Endothelial cell of umbilical vein (primary cell): ENCODE measurements around the gene HERC6. TPM values are rescaled to one million over a fixed set of nuclear protein-coding genes. Genes with fewer than 3 reads are reported as not detected.
"Not testable (repeated sequence)": the region's sequence is repeated elsewhere in the genome, so short reads cannot be mapped to it uniquely, and the experiment has no call there.

ENCODE experiments used
- BruUV-seq: library from RNA; stranded (reverse); fragments of 400-500 nt; replicated peaks from 2 replicates; lab custom pipeline; 2021; lab: Mats Ljungman, UMichigan
- CTCF ChIA-PET: fragments of 300-600, 350-600 bp; sonication (Branson Sonifier 250); formaldehyde crosslinking; loops from one replicate; lab custom pipeline; 2021; ENCODE audit warnings: antibody characterized with exemption, inconsistent platforms; lab: Charles Lee
- POLR2A ChIA-PET: fragments of 300-600, 350-600 bp; sonication (Branson Sonifier 250); formaldehyde crosslinking; loops from one replicate; lab custom pipeline; 2021; ENCODE audit warnings: antibody characterized with exemption, inconsistent platforms; lab: Charles Lee
- DNase-seq: peaks from one replicate; pipeline ENCODE4 v3.0.0-alpha.2; 2011; ENCODE audit warnings: low read depth, low spot score
- FAIRE-seq: peaks from 2 replicates; lab custom pipeline; 2011; peaks lifted over from hg19 to GRCh38; lab: Jason Lieb, UNC
- H2AFZ ChIP-seq: 2 replicates; pipeline ENCODE4 v1.6.0; 2012; ENCODE audit warnings: low read depth, low read length, control low read depth, inconsistent platforms
- H3K27ac ChIP-seq: 2 replicates; pipeline ENCODE4 v1.5.1; 2011; ENCODE audit warnings: low read depth, mild to moderate bottlenecking, control low read depth, low read length, moderate library complexity; ENCODE audit not compliant: insufficient read depth
- H3K27me3 ChIP-seq, 2 experiments: 2 replicates each; pipeline versions ENCODE4 v1.6.0 to v1.6.1; 2011; ENCODE audit warnings: low read length in 2 of 2, mixed read lengths in 1 of 2; ENCODE audit not compliant: control insufficient read depth in 2 of 2, insufficient read depth in 2 of 2
- H3K36me3 ChIP-seq, 2 experiments: 2 replicates in 1 of 2; 3 replicates in 1 of 2; pipeline ENCODE4 v1.5.1; 2011; ENCODE audit warnings: low read length in 2 of 2, mild to moderate bottlenecking in 1 of 2, moderate library complexity in 1 of 2; ENCODE audit not compliant: control insufficient read depth in 2 of 2, insufficient read depth in 2 of 2; ENCODE audit errors: extremely low read depth in 1 of 2
- H3K4me1 ChIP-seq: 3 replicates; pipeline ENCODE4 v1.5.1; 2011; ENCODE audit warnings: mild to moderate bottlenecking, low read length; ENCODE audit not compliant: control insufficient read depth, insufficient read depth; ENCODE audit errors: extremely low read depth
- H3K4me2 ChIP-seq: 2 replicates; pipeline ENCODE4 v1.6.1; 2011; ENCODE audit warnings: low read length, control low read depth, mixed read lengths; ENCODE audit not compliant: insufficient read depth
- H3K4me3 ChIP-seq, 3 experiments: fragments of 200-600 bp in 1 of 3; sonication (generic), shearing (Covaris generic) in 1 of 3; replicated peaks in 1 of 3; 2 replicates each; pipeline ENCODE4 v1.5.1; 2011 to 2016; ENCODE audit warnings: control low read depth in 3 of 3, low read length in 3 of 3, mild to moderate bottlenecking in 2 of 3, inconsistent platforms in 1 of 3, low read depth in 1 of 3, moderate library complexity in 1 of 3; ENCODE audit not compliant: insufficient read depth in 1 of 3
- H3K79me2 ChIP-seq: 2 replicates; pipeline ENCODE4 v1.6.0; 2012; ENCODE audit warnings: low read length, inconsistent platforms; ENCODE audit not compliant: control insufficient read depth, insufficient read depth
- H3K9ac ChIP-seq: replicated peaks from 2 replicates; pipeline ENCODE3; 2011; ENCODE audit warnings: low read length, control low read depth; ENCODE audit not compliant: insufficient read depth; ENCODE audit errors: extremely low read depth
- H3K9me1 ChIP-seq: replicated peaks from 3 replicates; pipeline ENCODE4 v1.6.0; 2011; ENCODE audit warnings: mild to moderate bottlenecking, low read length; ENCODE audit not compliant: control insufficient read depth, insufficient read depth; ENCODE audit errors: extremely low read depth
- H3K9me3 ChIP-seq: replicated peaks from 2 replicates; pipeline ENCODE4 v1.5.1; 2012; ENCODE audit warnings: low read length, inconsistent platforms; ENCODE audit not compliant: control insufficient read depth, insufficient read depth
- H4K20me1 ChIP-seq: replicated peaks from 2 replicates; pipeline ENCODE3; 2011; ENCODE audit warnings: mild to moderate bottlenecking, low read length; ENCODE audit not compliant: control insufficient read depth, insufficient read depth; ENCODE audit errors: extremely low read depth
- FOS ChIP-seq: IDR thresholded peaks from 2 replicates; pipeline ENCODE4 v1.6.1; 2011; ENCODE audit warnings: mild to moderate bottlenecking, low read length, moderate library complexity, borderline replicate concordance; ENCODE audit not compliant: insufficient read depth
- JUN ChIP-seq: IDR thresholded peaks from 2 replicates; pipeline ENCODE4 v1.6.1; 2011; ENCODE audit warnings: borderline replicate concordance, low read depth; ENCODE audit not compliant: insufficient read length, insufficient read depth
- MAX ChIP-seq: IDR thresholded peaks from 2 replicates; pipeline ENCODE4 v1.6.1; 2011; ENCODE audit not compliant: insufficient read depth, insufficient read length
- MYC ChIP-seq: IDR thresholded peaks from one replicate; pipeline ENCODE4 v1.6.1; 2011; ENCODE audit warnings: mild to moderate bottlenecking, low read depth, low read length
- POLR2A ChIP-seq: IDR thresholded peaks from 2 replicates; pipeline ENCODE4 v1.6.1; 2012; ENCODE audit warnings: low read depth, mild to moderate bottlenecking, control low read depth, low read length
- POLR2AphosphoS5 ChIP-seq: IDR thresholded peaks from 2 replicates; pipeline ENCODE4 v1.6.1; 2012; ENCODE audit warnings: low read depth, mild to moderate bottlenecking, control low read depth, low read length, moderate library complexity; ENCODE audit not compliant: insufficient read depth
- dilution Hi-C: fragments of 300-500 bp; cut with MboI; formaldehyde crosslinking; loops from one replicate; pipeline ENCODE4 v1.15.0; 2019; ENCODE audit warnings: low sequenced_read_pairs; ENCODE audit not compliant: extremely low pct_ligation_motif_present
- intact Hi-C: fragments of 100-400 bp; cut with micrococcal nuclease; formaldehyde crosslinking; loops from one replicate; pipeline ENCODE4 v1.10.0; 2022
- polyA plus RNA-seq, 4 experiments: library from polyadenylated mRNA; depleted of rRNA in 3 of 4; stranded (reverse) in 3 of 4; unstranded in 1 of 4; fragments of >200 nt; gene quantifications; 2 replicates each; pipeline versions ENCODE4 v1.2.1 to v1.2.3, GENCODE V29; 2011 to 2012; ENCODE audit warnings: missing spikeins in 1 of 4
- total RNA-seq: library from RNA; stranded (reverse); gene quantifications from 2 replicates; pipeline ENCODE4 v1.2.3, GENCODE V29; 2021

Gene HERC6
- total and polyA plus RNA-seq, 2 donors (not counting 3 experiments of a cell fraction or from before 2014, with no cell fraction given), result 2.1 to 5.0 TPM

GRCh38 chr4:88446124-88446523, 67.5 kb downstream of the HERC6 start:
- no TSS peak for BruUV-seq
- CTCF ChIA-PET, result interaction anchor here (1.6 kb wide), 1 partner anchor 10 kb away, joined by 6 read pairs; the partner anchor contains the start of gene HERC5
- H3K79me2 ChIP-seq, result no peaks in the 10 kb centered on the region
- no peak for TF ChIP-seq MYC
- no peak for TF ChIP-seq POLR2AphosphoS5
- TF ChIP-seq FOS, result no peak
- TF ChIP-seq MAX, result no peak
- TF ChIP-seq POLR2A, result no peak
- no peak overlapping the region for H3K4me2 ChIP-seq
- H3K4me1 ChIP-seq, result no peaks in the 10 kb centered on the region
- POLR2A ChIA-PET, result no interaction called here
- H3K36me3 ChIP-seq, result no peaks in the 10 kb centered on the region
- no peak overlapping the region for H3K27ac ChIP-seq
- DNase-seq, result no peak
- no peak overlapping the region for H3K4me3 ChIP-seq
- dilution Hi-C loops, result no loop called here
- no peaks in the 10 kb centered on the region for H3K27me3 ChIP-seq
- intact Hi-C loops, result no loop called here
- no peaks in the 10 kb centered on the region for H3K9me1 ChIP-seq
- H3K9ac ChIP-seq, result no peak overlapping the region
- H3K9me3 ChIP-seq, result no peaks in the 10 kb centered on the region
- FAIRE-seq, result no peak
- no peaks in the 10 kb centered on the region for H4K20me1 ChIP-seq
- no peak overlapping the region for H2AFZ ChIP-seq

GRCh38 chr4:88447371-88448095, 68.9 kb downstream of the HERC6 start:
- Histone ChIP-seq H3K79me2 (no peaks in the 10 kb centered on the region), H3K9me3 (no peaks in the 10 kb centered on the region), H3K4me3 (no peak overlapping the region), H3K9ac (no peak overlapping the region), H4K20me1 (no peaks in the 10 kb centered on the region), H3K27me3 (no peaks in the 10 kb centered on the region), H3K36me3 (no peaks in the 10 kb centered on the region), H3K9me1 (no peaks in the 10 kb centered on the region), H2AFZ (no peak overlapping the region), H3K27ac (no peak overlapping the region), H3K4me2 (no peak overlapping the region), H3K4me1 (no peaks in the 10 kb centered on the region)
- intact Hi-C loops, result no loop called here
- TF ChIP-seq POLR2A (no peak), JUN (no peak), POLR2AphosphoS5 (no peak), MAX (no peak)
- CTCF ChIA-PET, result interaction anchor here (0.9 to 2.6 kb wide), 5 partner anchors 9 to 228 kb away, joined by 3 to 8 read pairs (median 5); partner anchors contain the start of gene HERC5
- POLR2A ChIA-PET, result no interaction called here
- BruUV-seq, result no TSS peak
- no peak for DNase-seq
- FAIRE-seq, result no peak
- dilution Hi-C loops, result no loop called here

GRCh38 chr4:88448211-88448765, 69.6 kb downstream of the HERC6 start:
- H3K9ac ChIP-seq, H3K79me2 ChIP-seq, H3K9me1 ChIP-seq, H2AFZ ChIP-seq, H3K27ac ChIP-seq, H3K4me3 ChIP-seq, H3K4me2 ChIP-seq, dilution Hi-C loops, intact Hi-C loops, H3K9me3 ChIP-seq, FAIRE-seq, H3K4me1 ChIP-seq, H3K36me3 ChIP-seq, DNase-seq, H3K27me3 ChIP-seq, BruUV-seq, H4K20me1 ChIP-seq, POLR2A ChIA-PET: not testable (repeated sequence)
- CTCF ChIA-PET, result interaction anchor here (0.9 to 2.6 kb wide), 4 partner anchors 9 to 229 kb away, joined by 3 to 8 read pairs (median 5); partner anchors contain the start of gene HERC5
